Muscle of back (tissue), 13 donors: Measurements from ENCODE around the gene GSN. TPM values are rescaled to one million over a fixed set of nuclear protein-coding genes. Genes with fewer than 3 reads are reported as not detected.

ENCODE experiments used
- DNase-seq, 3 donors: peaks; one replicate each; pipeline versions ENCODE4 v3.0.0 to v3.0.0-alpha.2; 2013
- long read RNA-seq, 9 donors: transcript quantifications; one replicate each; lab custom pipeline, GENCODE V29; 2026
- polyA plus RNA-seq, 10 donors: library from polyadenylated mRNA; unstranded; fragments of 120-200 nt; gene quantifications; one replicate each; pipeline ENCODE4 v1.2.1, GENCODE V29; 2013; ENCODE audit not compliant: insufficient read length in 10 of 10

Gene GSN
- polyA plus RNA-seq = 100 to 1,000 TPM; 212 to 476 (median 288) TPM
- long read RNA-seq, donor 1, full-length matches to known transcripts = 41 of 200 reads
- long read RNA-seq, donor 1, partial matches to known transcripts = 159 of 200 reads
- long read RNA-seq, donor 1, other reads (novel, unspliced or antisense) = 0 of 200 reads
- long read RNA-seq, donor 2, transcript GSN-206 (17 exons, 2,311 nt) = minor isoform, 7 of 90 reads
- long read RNA-seq, donor 2, transcript GSN-204 (17 exons, 2,657 nt) = major isoform, 35 of 90 reads
- long read RNA-seq, donor 2, partial matches to known transcripts = 37 of 90 reads
- long read RNA-seq, donor 2, other reads (novel, unspliced or antisense) = 6 of 90 reads
- long read RNA-seq, donor 3 = 0 reads
- long read RNA-seq, donor 4, transcript GSN-204 (17 exons, 2,657 nt) = major isoform, 40 of 130 reads
- long read RNA-seq, donor 4, transcript GSN-211 (3 exons, 680 nt) = minor isoform, 6 of 130 reads
- long read RNA-seq, donor 4, partial matches to known transcripts = 67 of 130 reads
- long read RNA-seq, donor 4, other reads (novel, unspliced or antisense) = 10 of 130 reads
- long read RNA-seq, donor 5, transcript GSN-204 (17 exons, 2,657 nt) = major isoform, 46 of 194 reads
- long read RNA-seq, donor 5, partial matches to known transcripts = 133 of 194 reads
- long read RNA-seq, donor 5, other reads (novel, unspliced or antisense) = 6 of 194 reads
- long read RNA-seq, donor 6, transcript GSN-203 (19 exons, 2,664 nt) = minor isoform, 5 of 158 reads
- long read RNA-seq, donor 6, transcript GSN-204 (17 exons, 2,657 nt) = major isoform, 51 of 158 reads
- long read RNA-seq, donor 6, partial matches to known transcripts = 80 of 158 reads
- long read RNA-seq, donor 6, other reads (novel, unspliced or antisense) = 13 of 158 reads
- long read RNA-seq, donor 7, transcript GSN-206 (17 exons, 2,311 nt) = minor isoform, 5 of 93 reads
- long read RNA-seq, donor 7, transcript GSN-204 (17 exons, 2,657 nt) = major isoform, 34 of 93 reads
- long read RNA-seq, donor 7, partial matches to known transcripts = 49 of 93 reads
- long read RNA-seq, donor 7, other reads (novel, unspliced or antisense) = 0 of 93 reads
- long read RNA-seq, donor 8, transcript GSN-204 (17 exons, 2,657 nt) = major isoform, 24 of 233 reads
- long read RNA-seq, donor 8, partial matches to known transcripts = 191 of 233 reads
- long read RNA-seq, donor 8, other reads (novel, unspliced or antisense) = 10 of 233 reads
- long read RNA-seq, donor 9, transcript GSN-204 (17 exons, 2,657 nt) = major isoform, 19 of 22 reads
- long read RNA-seq, donor 9, partial matches to known transcripts = 0 of 22 reads
- long read RNA-seq, donor 9, other reads (novel, unspliced or antisense) = 0 of 22 reads

- DNase-seq = peak in 2 of 3 donors; percentile 82 to 93
Measured at GRCh38 chr9:121267689-121268597, at the start of gene GSN. Gene GSN (plus strand): TSS chr9:121268162. CDS start chr9:121301972, 33,810 bp downstream.

GRCh38 chr9:121218357-121219027 lies 49.5 kb upstream of the GSN start:
- DNase-seq = no peak

- DNase-seq = no peak
Measured at GRCh38 chr9:121219530-121219929, 48.4 kb upstream of the GSN start.

GRCh38 chr9:121220996-121221663 lies 46.8 kb upstream of the GSN start:
- peak in 1 of 3 donors; percentile 54 for DNase-seq

- DNase-seq = no peak
Measured at GRCh38 chr9:121221664-121222055, 46.3 kb upstream of the GSN start.

- DNase-seq = no peak
Measured at GRCh38 chr9:121222524-121223171, 45.3 kb upstream of the GSN start.

GRCh38 chr9:121225240-121225639 lies 42.7 kb upstream of the GSN start:
- DNase-seq = no peak

GRCh38 chr9:121226175-121226574 lies 41.8 kb upstream of the GSN start:
- DNase-seq = no peak

- DNase-seq = no peak
Measured at GRCh38 chr9:121227862-121228261, 40.1 kb upstream of the GSN start.

GRCh38 chr9:121230256-121230655 lies 37.7 kb upstream of the GSN start:
- no peak for DNase-seq

- DNase-seq = no peak
Measured at GRCh38 chr9:121232251-121232650, 35.7 kb upstream of the GSN start.

- peak in 1 of 3 donors; percentile 40 for DNase-seq
Measured at GRCh38 chr9:121233906-121234831, 33.8 kb upstream of the GSN start.

- no peak for DNase-seq
Measured at GRCh38 chr9:121234832-121235161, 33.2 kb upstream of the GSN start.

- DNase-seq = no peak
Measured at GRCh38 chr9:121235512-121235911, 32.5 kb upstream of the GSN start.

GRCh38 chr9:121237916-121238315 lies 30.0 kb upstream of the GSN start:
- DNase-seq = no peak

- no peak for DNase-seq
Measured at GRCh38 chr9:121239071-121239470, 28.9 kb upstream of the GSN start.

GRCh38 chr9:121239851-121240250 lies 28.1 kb upstream of the GSN start:
- no peak for DNase-seq
